Measurements from ENCODE around the gene SFTPB.

DNA sequence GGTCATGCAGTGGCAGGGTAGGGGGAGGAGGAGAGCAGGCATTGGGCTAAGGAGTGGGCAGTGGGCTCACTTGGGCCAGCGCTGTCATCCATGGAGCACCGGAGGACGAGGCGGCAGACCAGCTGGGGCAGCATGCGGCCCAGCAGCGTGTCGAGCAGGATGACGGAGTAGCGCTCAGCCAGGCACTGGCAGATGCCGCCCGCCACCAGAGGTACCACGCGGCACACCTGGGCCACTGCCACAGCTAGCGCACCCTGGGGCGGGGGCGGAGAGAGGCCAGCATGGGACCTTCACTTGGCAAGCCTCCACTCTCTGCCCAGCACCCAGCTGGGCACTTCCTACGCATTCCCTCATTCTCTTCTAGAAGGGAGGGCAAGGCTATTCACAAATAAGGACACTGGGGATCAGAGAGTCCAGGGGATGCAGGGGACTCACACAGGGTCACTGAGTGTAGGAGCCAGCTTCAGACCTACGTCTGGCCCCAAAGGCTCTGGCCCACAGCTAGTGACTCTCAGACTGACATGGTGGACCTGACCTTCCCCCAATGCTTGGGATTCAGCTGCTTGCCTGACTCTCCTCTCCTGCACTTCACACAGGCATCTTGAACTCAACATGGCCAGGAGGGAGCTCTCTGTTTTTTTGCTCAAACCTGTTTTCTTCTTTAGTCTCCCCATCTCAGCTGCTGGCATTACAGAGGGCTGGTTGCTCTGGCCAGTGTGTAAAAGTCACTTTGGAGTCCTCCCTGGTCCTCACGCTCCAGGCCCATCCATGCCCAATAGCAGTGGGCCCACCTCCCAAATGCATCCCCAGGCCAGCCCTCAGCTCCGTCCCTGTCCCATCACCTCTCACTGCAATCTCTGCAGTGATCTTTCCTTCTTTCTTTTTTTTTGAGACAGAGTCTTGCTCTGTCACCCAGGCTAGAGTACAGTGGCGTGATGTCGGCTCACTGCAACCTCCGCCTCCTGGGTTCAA is 4.1 kb downstream of the SFTPB start:
- TF ChIP-seq, protein P1, sequence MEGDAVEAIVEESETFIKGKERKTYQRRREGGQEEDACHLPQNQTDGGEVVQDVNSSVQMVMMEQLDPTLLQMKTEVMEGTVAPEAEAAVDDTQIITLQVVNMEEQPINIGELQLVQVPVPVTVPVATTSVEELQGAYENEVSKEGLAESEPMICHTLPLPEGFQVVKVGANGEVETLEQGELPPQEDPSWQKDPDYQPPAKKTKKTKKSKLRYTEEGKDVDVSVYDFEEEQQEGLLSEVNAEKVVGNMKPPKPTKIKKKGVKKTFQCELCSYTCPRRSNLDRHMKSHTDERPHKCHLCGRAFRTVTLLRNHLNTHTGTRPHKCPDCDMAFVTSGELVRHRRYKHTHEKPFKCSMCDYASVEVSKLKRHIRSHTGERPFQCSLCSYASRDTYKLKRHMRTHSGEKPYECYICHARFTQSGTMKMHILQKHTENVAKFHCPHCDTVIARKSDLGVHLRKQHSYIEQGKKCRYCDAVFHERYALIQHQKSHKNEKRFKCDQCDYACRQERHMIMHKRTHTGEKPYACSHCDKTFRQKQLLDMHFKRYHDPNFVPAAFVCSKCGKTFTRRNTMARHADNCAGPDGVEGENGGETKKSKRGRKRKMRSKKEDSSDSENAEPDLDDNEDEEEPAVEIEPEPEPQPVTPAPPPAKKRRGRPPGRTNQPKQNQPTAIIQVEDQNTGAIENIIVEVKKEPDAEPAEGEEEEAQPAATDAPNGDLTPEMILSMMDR (IDR thresholded peaks at IDR 0.05; ENCODE audit: borderline replicate concordance, extremely low read depth, low read length, poor library complexity, severe bottlenecking), result no peak
- no peak for TF ChIP-seq EZH2 (IDR thresholded peaks at IDR 0.05; ENCODE audit: borderline replicate concordance, low read depth, low read length, severe bottlenecking)

All from DND-41 (cell line).